ENCODE data around the gene AGAP5.
"Not testable (repeated sequence)": the region's sequence is repeated elsewhere in the genome, so short reads cannot be mapped to it uniquely, and the experiment has no call there.

- not testable (repeated sequence) for TF ChIP-seq POLR2A, CTCF, POLR2AphosphoS5 (IDR thresholded peaks at IDR 0.05)
Observed at GRCh38 chr10:73706488-73706887, 8.6 kb upstream of the AGAP5 start.

Data from upper lobe of left lung (tissue), 4 donors.